DMS114 treated with DMSO at 0.1 percent for 48 hours (cell line): ENCODE results near the gene OR4C16.

Experiments used
- DNase-seq: peaks from one replicate; lab custom pipeline; 2025; ENCODE audit not compliant: unreplicated experiment; lab: John Stamatoyannopoulos, UW

The OR4C16 gene, protein sequence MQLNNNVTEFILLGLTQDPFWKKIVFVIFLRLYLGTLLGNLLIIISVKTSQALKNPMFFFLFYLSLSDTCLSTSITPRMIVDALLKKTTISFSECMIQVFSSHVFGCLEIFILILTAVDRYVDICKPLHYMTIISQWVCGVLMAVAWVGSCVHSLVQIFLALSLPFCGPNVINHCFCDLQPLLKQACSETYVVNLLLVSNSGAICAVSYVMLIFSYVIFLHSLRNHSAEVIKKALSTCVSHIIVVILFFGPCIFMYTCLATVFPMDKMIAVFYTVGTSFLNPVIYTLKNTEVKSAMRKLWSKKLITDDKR

DNA sequence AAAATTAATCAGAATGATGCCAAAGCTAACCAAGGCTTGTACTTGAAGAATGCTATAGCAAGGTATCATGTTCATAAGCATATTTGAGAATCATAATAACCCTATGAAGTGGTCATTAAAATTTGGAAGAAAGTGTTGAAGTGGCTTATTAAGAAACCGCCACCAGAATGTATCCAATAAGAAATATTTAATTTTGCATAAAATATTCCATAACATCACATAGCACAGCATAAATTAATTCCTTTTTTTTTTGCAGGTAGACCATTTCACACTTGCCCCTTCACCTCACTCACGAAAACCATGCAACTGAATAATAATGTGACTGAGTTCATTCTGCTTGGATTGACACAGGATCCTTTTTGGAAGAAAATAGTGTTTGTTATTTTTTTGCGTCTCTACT, at the start of gene OR4C16:
OR4C16 (plus strand) TSS at position 301 of the 400 bp plus-strand sequence; CDS start at position 301, 0 bp downstream.
- DNase-seq: no peak

- no peak for DNase-seq
Observed at GRCh38 chr11:55554169-55554568, 17.8 kb upstream of the OR4C16 start, which contains the start of gene OR4C15. Gene OR4C15 (plus strand): TSS chr11:55554469. CDS start chr11:55554469, 0 bp downstream.

DNA sequence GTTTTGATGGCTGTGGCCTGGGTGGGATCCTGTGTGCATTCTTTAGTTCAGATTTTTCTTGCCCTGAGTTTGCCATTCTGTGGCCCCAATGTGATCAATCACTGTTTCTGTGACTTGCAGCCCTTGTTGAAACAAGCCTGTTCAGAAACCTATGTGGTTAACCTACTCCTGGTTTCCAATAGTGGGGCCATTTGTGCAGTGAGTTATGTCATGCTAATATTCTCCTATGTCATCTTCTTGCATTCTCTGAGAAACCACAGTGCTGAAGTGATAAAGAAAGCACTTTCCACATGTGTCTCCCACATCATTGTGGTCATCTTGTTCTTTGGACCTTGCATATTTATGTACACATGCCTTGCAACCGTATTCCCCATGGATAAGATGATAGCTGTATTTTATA, 620 bp downstream of the OR4C16 start:
- DNase-seq: no peak

- no peak for DNase-seq
Observed at GRCh38 chr11:55607545-55607944, 35.6 kb downstream of the OR4C16 start, which contains the start of gene OR4C11. Gene OR4C11 (minus strand): TSS chr11:55607645. CDS start chr11:55604373, 3,272 bp downstream.
